ENCODE results near the gene DLGAP1.
"Not testable (repeated sequence)": the region's sequence is repeated elsewhere in the genome, so short reads cannot be mapped to it uniquely, and the experiment has no call there.

DNA sequence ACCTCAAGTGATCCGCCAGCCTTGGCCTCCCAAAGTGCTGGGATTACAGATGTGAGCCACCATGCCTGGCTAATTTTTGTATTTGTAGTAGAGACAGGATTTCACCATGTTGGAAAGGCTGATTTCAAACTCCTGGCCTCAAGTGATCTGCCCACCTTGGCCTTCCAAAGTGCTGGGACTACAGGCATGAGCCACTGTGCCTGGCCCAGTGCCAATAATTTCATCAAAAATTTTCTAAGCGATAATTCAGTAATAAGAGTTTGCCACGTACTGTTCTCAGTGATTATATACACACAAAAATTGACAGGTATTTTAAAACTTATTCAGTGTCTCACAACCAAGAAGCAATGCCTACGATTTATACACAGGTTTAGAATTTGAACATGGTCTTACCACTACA, 143.2 kb downstream of the DLGAP1 start:
- TF ChIP-seq, protein P1, sequence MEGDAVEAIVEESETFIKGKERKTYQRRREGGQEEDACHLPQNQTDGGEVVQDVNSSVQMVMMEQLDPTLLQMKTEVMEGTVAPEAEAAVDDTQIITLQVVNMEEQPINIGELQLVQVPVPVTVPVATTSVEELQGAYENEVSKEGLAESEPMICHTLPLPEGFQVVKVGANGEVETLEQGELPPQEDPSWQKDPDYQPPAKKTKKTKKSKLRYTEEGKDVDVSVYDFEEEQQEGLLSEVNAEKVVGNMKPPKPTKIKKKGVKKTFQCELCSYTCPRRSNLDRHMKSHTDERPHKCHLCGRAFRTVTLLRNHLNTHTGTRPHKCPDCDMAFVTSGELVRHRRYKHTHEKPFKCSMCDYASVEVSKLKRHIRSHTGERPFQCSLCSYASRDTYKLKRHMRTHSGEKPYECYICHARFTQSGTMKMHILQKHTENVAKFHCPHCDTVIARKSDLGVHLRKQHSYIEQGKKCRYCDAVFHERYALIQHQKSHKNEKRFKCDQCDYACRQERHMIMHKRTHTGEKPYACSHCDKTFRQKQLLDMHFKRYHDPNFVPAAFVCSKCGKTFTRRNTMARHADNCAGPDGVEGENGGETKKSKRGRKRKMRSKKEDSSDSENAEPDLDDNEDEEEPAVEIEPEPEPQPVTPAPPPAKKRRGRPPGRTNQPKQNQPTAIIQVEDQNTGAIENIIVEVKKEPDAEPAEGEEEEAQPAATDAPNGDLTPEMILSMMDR (IDR thresholded peaks at IDR 0.05), result not testable (repeated sequence)
- TF ChIP-seq POLR2A (IDR thresholded peaks at IDR 0.05), result not testable (repeated sequence)

Measured in breast epithelium (tissue), 3 donors.